Gastroesophageal sphincter (tissue), 3 donors: Measurements from ENCODE around the gene LHFPL2.

Experiments used
- EP300 ChIP-seq: sonication (generic); formaldehyde crosslinking; IDR thresholded peaks from one replicate; pipeline ENCODE4 v1.6.1; 2017; ENCODE audit warnings: antibody characterized with exemption, mild to moderate bottlenecking
- POLR2A ChIP-seq, 2 donors: fragments of 450-650 bp; IDR thresholded peaks; one replicate each; pipeline ENCODE4 v1.6.1; 2017; ENCODE audit warnings: antibody characterized with exemption in 2 of 2, mild to moderate bottlenecking in 2 of 2, moderate library complexity in 1 of 2
- POLR2AphosphoS5 ChIP-seq: sonication (generic); formaldehyde crosslinking; IDR thresholded peaks from one replicate; pipeline ENCODE4 v1.6.1; 2017; ENCODE audit warnings: antibody characterized with exemption
- TF ChIP-seq, protein P1 (sequence below), 4 experiments: fragments of 200-600 bp in 2 of 4; fragments of 450-650 bp in 2 of 4; sonication (generic) in 1 of 4; IDR thresholded peaks; one replicate each; pipeline ENCODE4 v1.5.1; 2017 to 2019; ENCODE audit warnings: antibody characterized with exemption in 4 of 4, mild to moderate bottlenecking in 2 of 4, moderate library complexity in 2 of 4

DNA sequence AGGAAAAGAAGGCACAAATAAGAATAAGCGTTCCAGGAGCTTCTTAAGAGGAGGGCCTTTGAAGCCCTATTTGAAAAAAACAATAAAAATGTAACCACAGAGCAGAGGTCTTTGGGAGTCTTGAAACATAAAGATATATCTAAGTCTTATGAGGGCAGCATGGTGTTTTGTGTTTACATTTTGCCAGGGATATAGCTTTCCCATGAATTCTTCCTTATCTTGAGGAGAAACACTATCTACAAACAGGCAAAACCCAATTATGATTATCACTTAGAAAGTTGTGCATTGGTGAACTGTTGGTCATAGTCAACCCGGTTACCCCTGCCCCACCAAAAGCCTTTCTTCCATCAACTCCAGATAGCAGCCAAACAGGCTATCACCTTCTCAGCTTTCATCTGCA, 23.6 kb upstream of the LHFPL2 start:
- no peak for TF ChIP-seq EP300
- TF ChIP-seq, protein P1, sequence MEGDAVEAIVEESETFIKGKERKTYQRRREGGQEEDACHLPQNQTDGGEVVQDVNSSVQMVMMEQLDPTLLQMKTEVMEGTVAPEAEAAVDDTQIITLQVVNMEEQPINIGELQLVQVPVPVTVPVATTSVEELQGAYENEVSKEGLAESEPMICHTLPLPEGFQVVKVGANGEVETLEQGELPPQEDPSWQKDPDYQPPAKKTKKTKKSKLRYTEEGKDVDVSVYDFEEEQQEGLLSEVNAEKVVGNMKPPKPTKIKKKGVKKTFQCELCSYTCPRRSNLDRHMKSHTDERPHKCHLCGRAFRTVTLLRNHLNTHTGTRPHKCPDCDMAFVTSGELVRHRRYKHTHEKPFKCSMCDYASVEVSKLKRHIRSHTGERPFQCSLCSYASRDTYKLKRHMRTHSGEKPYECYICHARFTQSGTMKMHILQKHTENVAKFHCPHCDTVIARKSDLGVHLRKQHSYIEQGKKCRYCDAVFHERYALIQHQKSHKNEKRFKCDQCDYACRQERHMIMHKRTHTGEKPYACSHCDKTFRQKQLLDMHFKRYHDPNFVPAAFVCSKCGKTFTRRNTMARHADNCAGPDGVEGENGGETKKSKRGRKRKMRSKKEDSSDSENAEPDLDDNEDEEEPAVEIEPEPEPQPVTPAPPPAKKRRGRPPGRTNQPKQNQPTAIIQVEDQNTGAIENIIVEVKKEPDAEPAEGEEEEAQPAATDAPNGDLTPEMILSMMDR (IDR thresholded peaks at IDR 0.05) = no peak
- TF ChIP-seq POLR2A (IDR thresholded peaks at IDR 0.05) = no peak
- TF ChIP-seq POLR2AphosphoS5 = no peak
